GM18873 (cell line): ENCODE measurements around the gene CDKN1A.
"Not testable (repeated sequence)": the region's sequence is repeated elsewhere in the genome, so short reads cannot be mapped to it uniquely, and the experiment has no call there.

Experiments used
- ATAC-seq: cut with Tn5 transposase; IDR thresholded peaks from one replicate; pipeline ENCODE4 v1.9.1; 2021; ENCODE audit warnings: mild to moderate bottlenecking, moderate library complexity, moderate number of reproducible peaks; ENCODE audit not compliant: unreplicated experiment, low FRiP score

Gene CDKN1A

GRCh38 chr6:36694616-36695015 lies 16.1 kb downstream of the CDKN1A start:
- no peak for ATAC-seq

GRCh38 chr6:36695414-36695813 lies 16.9 kb downstream of the CDKN1A start:
- ATAC-seq, result no peak

GRCh38 chr6:36697481-36697903 lies 19.0 kb downstream of the CDKN1A start, which contains the start of gene RAB44:
RAB44 (plus strand) TSS chr6:36697826; CDS start chr6:36704236, 6,410 bp downstream.
- ATAC-seq, result no peak

GRCh38 chr6:36698196-36698595 lies 19.7 kb downstream of the CDKN1A start:
- no peak for ATAC-seq

GRCh38 chr6:36698871-36699271 lies 20.4 kb downstream of the CDKN1A start:
- ATAC-seq, result no peak

- no peak for ATAC-seq
These were observed 20.8 kb downstream of the CDKN1A start for GRCh38 chr6:36699348-36699747.

GRCh38 chr6:36700071-36700812 lies 21.7 kb downstream of the CDKN1A start:
- no peak for ATAC-seq

- ATAC-seq, result no peak
These were observed 22.3 kb downstream of the CDKN1A start for GRCh38 chr6:36700831-36701230.

- no peak for ATAC-seq
These were observed 23.0 kb downstream of the CDKN1A start for GRCh38 chr6:36701401-36701991.

GRCh38 chr6:36702656-36703055 lies 24.1 kb downstream of the CDKN1A start:
- ATAC-seq, result no peak

- no peak for ATAC-seq
These were observed 24.6 kb downstream of the CDKN1A start for GRCh38 chr6:36703081-36703606.

- ATAC-seq, result no peak
These were observed 25.5 kb downstream of the CDKN1A start for GRCh38 chr6:36703982-36704381.

GRCh38 chr6:36704961-36705577 lies 26.6 kb downstream of the CDKN1A start:
- ATAC-seq, result not testable (repeated sequence)

GRCh38 chr6:36706339-36706738 lies 27.8 kb downstream of the CDKN1A start:
- no peak for ATAC-seq

GRCh38 chr6:36712816-36713215 lies 34.3 kb downstream of the CDKN1A start:
- no peak for ATAC-seq

- no peak for ATAC-seq
These were observed 35.3 kb downstream of the CDKN1A start for GRCh38 chr6:36713846-36714245.

- ATAC-seq, result no peak
These were observed 36.0 kb downstream of the CDKN1A start for GRCh38 chr6:36714511-36714910.

GRCh38 chr6:36715469-36715868 lies 37.0 kb downstream of the CDKN1A start:
- ATAC-seq, result no peak

GRCh38 chr6:36716476-36717093 lies 38.1 kb downstream of the CDKN1A start:
- no peak for ATAC-seq

GRCh38 chr6:36717231-36717825 lies 38.8 kb downstream of the CDKN1A start:
- ATAC-seq, result no peak
